KBM-7 (cell line): ENCODE measurements around the gene GNS.

Experiments
- DNase-seq: peaks from one replicate; pipeline ENCODE4 v3.0.0-alpha.2; 2015
- in situ Hi-C: fragments of 300-500 bp; cut with MboI; formaldehyde crosslinking; loops from 2 replicates; pipeline ENCODE4 v1.14.3; 2020; ENCODE audit warnings: low sequenced_read_pairs, low pct_unique_long_range_greater_than_20kb, mixed read lengths

GNS gene

DNA sequence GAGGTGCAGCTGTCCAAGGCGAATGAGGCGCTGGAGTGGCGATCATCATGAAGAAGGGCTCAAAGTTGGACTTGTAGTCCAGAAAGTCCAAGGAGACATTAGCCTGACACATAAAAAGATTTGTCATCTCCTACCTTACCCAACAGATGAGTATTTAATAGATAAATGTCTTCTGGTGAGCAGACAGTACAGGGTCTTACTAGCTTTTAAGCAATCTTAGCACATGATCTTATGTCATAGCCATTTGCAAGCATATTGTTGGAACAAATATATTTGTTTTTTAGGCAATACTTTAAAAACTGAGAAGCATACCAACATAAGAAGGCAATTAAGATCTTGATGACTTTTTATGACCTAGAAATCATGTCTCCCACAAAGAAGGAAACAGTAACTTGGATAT lies 16.0 kb downstream of the GNS start:
- DNase-seq: no peak
- in situ Hi-C loops: no loop called here

DNA sequence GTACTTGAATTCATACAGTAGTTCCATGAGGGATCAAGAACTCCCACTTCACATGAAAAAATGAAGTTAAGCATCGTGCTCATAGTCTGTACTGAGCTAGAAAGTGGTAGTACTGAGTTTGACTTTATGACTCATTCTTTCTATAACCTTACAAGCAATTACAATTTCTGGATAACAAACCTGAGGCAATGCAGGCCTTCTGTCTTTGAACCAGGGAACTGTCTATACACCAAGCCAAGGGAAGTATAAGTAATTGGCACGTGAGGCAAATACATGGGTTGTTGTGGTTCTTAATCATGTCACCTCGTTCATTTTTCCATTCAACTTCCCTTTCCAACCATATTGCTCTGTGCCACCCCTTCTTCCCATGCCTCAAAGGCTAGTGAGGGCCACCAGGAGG lies 16.8 kb downstream of the GNS start:
- DNase-seq: no peak
- in situ Hi-C loops: no loop called here

DNA sequence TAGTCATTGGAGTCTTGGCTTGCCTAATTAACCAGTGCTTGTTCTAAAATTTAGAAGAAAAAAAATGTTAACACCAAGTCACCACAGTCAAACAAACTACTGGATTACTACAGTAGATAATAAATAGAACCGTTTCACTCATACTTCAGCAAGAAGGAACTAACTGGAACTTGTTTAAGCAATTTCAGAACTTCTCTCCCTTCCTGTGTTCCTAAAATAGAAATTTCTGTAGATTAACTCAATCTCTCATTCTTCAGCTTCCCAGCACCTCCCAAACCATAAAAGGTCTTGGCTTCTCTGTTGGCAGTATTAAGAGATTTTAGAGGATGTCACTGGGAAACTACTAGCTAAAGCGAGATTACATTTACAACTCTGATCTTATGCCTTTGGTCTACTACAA lies 18.6 kb downstream of the GNS start:
- in situ Hi-C loops: no loop called here
- peak; percentile 47 for DNase-seq

DNA sequence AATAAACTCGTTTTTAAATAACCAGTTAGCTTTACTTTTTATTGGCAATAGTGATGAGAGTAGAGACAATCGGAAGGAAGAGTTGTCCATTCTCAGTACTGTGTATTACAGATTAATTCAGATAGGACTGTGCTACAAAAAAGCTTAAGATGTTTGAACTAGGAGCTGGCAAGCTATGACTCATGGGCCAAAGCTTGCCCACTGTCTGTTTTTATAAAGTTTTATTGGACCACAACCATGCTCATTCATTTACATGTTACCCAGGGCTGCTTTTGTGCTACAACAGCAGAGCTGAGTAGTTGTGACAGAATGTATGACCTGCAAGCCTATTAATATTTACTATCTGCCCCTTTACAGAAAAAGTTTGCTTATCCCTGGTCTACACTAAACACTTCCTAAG lies 19.4 kb downstream of the GNS start:
- no peak for DNase-seq
- in situ Hi-C loops: no loop called here

DNA sequence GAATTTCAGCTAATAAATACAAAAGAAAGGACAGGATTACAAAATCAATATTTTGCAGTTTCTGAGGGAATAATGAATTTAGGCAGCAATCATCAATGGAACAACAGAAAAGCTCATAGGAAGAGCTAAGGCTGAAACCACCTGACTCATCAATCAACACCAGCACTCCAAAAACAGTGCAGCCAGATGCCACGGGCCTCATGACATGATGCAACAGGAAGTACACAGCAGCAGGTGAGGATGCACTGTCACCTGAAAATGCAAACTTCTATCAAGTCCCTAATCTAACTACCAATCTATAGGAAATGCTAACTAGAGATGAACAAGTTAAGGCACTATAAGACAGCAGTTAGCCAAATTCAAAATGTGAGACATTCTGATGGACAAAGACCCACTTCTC lies 21.7 kb downstream of the GNS start:
- in situ Hi-C loops: no loop called here
- no peak for DNase-seq

DNA sequence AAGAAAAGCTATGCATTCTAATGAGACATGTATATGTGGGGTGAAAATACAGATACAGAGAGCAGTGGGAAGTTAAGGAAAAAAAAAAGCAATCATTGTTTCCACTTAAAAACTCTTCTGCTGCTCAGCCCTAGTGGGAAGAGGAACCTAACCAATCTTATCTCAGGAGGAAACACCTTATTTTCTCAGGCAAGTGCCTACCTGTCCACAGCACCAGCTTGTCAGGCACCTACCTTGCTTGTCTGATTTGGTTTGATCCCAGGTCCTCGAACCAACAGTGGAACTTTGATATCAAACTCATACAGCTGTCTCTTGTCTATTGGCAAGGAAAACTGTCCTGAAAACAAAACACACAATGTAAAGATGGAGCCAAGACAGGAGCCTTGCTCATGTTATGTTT lies 22.4 kb downstream of the GNS start:
- no peak for DNase-seq
- in situ Hi-C loops: no loop called here

DNA sequence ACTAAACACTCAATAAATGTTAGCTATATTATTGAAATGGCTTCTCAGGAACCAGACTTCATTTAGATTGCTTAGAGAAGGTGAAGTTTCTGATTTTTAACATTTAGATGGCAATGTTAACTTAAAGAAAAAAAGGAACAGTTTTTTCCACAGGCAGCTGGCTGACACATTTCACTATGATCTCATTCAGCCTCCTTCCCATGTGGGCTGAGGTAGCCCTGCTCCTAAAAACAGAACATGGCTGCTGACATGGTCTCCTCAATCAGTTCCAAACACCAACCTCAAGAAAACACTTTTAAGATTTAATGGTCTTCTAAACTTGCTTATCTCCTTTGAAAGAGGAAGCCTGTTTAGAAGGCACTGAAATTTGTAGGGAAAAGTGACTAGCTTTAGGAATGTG lies 23.8 kb downstream of the GNS start:
- in situ Hi-C loops: no loop called here
- no peak for DNase-seq

DNA sequence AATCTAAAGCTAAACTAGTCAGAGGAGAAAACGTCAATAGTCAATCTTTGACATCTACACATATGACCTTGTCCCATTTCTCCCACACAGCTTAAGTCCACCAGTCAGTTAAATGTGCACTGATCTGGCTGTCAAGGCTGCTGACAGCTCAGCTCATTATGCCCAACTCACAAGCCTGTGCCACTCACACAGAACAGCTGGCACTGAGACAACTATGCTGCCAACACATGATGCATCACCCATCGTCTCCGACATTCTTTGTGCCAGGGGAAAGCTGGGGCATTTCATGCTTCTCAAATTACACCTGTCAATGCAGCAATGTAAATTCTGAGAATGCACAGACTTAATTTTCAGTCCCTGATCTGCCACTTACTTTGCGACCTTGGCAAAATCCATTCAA lies 25.3 kb downstream of the GNS start:
- in situ Hi-C loops: no loop called here
- no peak for DNase-seq

DNA sequence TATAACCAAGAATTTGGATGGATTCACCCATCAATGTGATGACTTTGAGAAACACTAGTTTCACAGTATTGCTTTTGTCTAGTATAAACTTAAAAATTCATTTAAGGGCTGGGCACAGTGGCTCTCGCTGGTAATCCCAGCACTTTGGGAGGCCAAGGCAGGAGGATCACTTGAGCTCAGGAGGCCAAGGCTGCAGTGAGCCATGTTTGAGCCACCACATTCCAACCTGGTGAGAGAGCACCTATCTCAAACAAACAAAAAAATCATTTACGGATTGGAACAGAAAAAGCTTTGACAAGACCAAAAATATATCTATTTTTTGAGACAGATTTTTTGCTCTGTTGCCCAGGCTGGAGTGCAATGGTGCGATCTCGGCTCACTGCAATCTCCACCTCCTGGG lies 27.5 kb downstream of the GNS start:
- DNase-seq: no peak
- in situ Hi-C loops: no loop called here

DNA sequence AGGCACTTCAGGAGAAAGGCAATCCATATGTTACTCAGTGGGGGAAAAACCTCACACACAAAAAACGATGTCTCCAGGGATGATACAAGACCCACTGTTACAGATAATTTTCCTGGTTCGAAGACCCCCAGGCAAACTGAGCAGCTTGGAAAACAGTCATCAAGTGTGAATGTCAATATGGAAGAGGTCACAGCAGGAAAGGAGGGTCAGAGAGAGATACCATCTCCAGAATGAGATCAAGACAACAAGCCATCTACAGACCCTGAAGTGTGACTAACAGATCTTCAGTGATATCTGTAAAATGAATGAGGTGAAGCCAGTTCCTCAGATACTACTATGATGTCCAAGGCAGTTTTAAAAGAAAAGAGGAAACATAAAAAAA lies 28.6 kb downstream of the GNS start:
- DNase-seq: peak; percentile 35
- in situ Hi-C loops: no loop called here

DNA sequence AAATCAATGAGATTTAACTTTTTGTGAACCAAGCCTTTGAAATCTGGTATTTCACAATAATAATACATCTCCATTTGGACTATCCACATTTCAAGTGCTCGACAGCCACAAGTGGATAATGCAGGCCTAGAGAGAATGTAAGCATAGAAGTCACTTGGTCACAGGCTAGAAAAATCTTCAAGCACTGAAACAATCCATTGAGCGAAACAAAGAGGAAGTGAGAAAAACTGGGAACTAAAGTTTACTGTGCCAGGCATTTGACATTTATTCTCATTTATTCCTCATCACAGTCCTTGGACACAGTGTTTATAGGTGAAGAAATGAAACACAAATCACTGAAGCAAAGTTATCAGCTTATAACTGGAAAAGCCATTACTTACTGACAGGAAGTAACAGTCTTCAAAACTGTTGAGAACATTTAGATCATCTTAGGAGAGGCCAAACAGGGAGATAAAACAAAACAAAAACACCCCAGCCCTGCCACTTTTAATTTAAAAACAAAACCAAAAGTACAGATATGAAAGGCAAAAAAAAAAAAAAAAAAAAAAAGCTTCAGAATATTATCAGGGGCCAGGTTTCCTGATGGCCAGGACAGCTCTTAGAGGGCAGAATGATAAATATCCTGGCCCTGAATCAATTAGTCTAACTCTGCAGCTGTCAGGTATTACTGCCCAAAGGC lies 29.2 kb downstream of the GNS start:
- peak; percentile 34 for DNase-seq

DNA sequence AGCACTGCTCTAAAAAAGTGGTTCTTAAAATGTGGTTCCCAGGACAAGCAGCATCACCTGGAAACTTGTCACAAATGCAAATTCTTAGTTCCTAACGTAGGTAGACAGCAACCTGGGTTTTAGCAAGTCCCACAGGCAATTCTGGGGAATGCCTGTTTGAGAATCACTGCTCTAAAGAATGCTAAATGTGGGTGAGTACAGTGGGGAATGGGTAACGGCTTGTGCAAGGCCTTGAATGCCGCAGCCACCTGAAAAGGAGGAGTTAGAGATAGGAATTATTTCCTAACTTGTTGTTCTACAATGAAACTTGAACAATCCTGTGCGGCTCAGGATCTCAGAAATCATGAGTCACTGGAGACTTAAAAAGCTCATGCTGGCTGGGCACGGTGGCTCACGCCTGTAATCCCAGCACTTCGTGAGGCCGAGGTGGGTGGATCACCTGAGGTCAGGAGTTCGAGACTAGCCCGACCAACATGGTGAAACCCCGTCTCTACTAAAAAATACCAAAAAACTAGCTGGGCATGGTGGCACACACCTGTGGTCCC lies 34.9 kb downstream of the GNS start:
- no peak for DNase-seq
- in situ Hi-C loops: no loop called here

More for the DNA sequence above, 29.2 kb downstream of the GNS start:
- in situ Hi-C loops: no loop called here

DNA sequence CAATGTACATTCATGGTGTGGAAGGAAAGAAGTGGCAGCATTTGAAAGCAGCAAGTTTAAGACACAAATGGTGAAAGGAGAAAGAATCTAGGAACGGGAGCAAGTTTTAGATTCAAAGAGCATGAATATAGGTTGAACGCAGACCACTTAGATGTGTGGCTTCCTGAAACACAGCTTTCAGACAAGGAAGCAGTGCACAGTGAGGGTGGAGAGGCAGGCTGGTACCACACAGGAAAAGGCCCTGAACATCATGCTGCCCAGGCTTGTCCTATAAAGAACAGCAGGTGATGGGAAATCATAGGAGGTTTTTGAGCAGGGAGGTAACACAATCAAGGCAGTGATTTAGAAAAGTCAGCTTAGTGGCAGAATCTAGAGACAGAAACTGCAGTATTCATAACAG lies 35.6 kb downstream of the GNS start:
- in situ Hi-C loops: no loop called here
- no peak for DNase-seq

DNA sequence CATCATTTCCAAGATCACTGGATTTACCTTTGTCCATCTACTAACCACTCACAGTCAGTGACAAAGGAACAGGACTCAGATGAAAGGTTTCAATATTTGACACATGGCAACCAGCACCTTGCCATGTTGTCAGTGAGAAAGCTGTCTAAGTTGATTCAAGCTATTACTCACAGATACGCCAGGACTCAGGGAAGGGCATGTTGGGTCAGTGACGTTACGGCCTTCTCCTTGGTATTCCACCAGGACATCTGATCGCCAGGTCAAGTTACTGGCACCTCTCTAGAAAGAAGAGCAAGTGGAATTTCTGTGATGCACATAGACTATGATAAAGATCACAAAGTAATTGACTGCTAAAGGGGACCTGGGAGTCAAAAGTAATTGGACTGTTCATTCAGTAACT lies 36.4 kb downstream of the GNS start:
- DNase-seq: no peak
- in situ Hi-C loops: no loop called here

DNA sequence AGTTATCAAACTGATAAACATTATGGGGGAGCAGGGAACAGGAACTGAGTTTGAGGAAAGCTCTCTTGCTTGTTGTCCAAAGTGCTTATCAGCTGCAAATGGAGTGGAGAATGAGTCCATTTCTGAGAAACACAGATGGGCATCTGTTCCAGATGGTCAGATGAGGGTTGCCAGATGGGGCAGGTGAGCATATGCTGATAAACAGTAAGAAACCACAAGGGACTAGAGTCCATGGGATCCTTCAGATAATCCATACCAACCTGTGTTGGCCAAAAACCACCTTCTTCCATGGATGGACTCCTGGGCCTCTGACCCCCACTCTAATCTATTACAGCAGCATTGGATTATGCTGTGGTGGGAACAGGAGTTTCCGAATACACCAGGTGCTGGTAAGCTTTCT lies 38.3 kb downstream of the GNS start:
- in situ Hi-C loops: no loop called here
- DNase-seq: no peak

DNA sequence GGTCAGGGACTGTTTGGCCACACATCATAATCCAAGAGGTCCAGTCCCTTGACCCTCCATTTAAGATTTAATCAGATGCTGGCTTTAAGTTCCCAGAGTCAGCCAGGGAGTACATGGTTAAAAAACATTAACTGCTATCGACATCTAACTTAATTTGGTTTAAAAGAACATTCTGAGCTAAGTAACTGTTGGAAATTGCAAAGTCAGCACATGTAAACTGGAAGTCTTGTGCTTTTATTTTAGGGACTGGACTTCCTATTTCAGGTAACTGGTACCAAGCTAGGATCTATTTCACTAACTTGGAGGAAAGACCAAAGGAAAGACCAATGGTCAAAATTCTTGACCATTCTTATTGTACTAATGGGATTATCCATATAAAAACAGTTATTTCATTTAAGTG lies 40.6 kb downstream of the GNS start:
- in situ Hi-C loops: no loop called here
- no peak for DNase-seq

DNA sequence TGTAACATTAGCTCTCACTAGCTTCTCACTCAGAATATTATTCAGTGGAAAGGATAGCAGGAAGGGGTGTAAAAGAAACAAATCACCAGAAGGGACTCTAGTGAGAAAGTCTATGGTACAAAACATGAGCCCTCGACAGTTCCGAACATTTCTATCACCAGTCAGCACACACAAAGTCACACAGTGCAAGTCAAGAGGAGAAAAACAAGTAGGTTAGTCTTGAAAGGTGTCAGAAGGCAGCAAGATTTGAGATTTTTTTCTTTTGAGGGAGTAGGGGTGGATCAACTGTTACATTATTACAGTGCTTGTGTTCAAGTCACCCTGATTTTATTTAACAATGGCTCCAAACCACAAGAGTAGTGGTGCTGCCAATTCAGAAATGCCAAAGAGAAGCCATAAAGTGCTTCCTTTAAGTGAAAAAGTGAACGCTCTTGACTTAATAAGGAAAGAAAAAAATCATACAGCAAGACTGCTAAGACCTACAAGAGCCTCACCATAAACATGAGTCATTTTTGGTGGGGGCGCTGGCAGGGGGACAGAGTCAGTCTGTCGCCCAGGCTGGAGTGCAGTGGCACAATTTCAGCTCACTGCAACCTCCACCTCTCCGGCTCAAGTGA lies 42.3 kb downstream of the GNS start:
- in situ Hi-C loops: no loop called here
- DNase-seq: no peak

DNA sequence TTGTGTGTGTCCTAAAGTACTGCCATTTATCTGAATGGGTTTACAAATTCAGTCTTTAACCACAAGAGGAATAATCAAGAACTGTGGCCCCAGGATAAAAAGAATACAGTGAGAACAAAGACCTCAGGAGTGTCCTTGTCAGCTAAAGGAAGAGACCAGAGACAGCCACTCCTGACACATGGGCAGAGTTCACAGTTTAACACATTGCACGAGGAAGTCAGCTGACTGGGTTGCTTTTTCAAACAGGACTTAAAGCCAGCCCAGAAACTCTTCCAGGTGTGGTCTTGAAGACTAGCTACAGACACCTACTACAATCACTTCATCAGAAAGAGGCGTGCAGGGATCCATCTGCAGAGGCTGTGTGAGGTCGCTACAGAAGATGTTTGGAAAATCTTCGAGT lies 42.8 kb downstream of the GNS start:
- in situ Hi-C loops: no loop called here
- no peak for DNase-seq

DNA sequence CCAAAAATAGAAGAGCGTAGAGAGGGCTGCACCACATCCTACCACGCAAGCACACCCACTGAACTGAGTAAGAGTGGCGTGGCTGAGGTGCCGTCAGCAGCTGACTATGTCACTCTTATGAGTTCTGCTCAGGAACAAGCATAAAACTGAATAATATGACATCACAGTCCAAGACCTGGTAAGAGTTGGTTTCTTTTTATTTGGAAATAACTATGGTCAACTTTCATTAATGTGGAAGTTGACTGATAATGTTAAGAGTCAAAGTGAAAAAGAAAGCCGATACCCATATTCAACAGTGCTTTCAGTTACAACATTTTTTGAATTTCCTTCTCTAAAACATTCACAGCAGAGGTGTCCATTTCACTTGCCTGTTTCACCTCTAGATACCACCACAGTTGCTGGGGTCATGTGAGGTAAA lies 44.6 kb downstream of the GNS start:
- in situ Hi-C loops: no loop called here

DNA sequence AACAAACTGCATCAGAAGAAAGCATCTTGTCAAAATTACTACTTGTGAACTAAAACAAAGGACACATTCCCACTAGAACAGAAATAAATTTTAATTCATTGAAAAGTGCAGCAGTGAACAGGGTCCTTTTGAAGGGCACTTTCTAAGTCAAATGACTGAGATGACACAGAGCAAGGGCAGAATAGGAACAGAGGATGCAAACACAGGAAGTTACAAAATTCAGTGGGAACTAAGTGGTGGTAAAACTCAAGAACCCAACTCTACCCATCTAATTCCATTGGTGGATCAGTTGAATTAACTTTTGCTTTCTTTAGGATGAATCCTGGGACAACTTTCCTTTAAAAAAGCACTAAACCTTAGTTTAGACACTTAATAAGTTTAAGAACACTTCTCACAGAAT lies 45.8 kb downstream of the GNS start:
- no peak for DNase-seq
- in situ Hi-C loops: no loop called here

More for the DNA sequence above, 44.6 kb downstream of the GNS start:
- no peak for DNase-seq

DNA sequence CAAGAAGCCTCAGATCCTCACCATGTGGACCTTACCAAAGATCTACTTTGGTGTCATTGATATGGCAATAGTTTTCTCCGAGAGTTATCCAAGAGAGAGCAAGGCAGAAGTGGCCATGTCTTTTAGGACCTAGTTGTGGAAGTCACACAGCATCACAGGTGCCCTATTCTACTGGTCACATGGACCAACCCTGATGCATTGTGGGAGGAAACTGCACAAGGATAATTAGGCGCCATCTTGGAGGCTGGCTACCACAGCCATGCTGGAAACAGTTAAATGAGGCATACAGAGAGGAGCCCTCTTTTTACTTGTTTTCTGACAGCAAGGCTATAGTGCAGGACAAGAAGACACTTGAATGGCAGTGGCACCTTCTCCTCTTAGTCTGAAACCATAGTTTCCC lies 49.8 kb downstream of the GNS start:
- in situ Hi-C loops: no loop called here
- no peak for DNase-seq
